Large intestine (tissue), 3 donors: Measurements from ENCODE around the gene RSPH9. TPM values are rescaled to one million over a fixed set of nuclear protein-coding genes. Genes with fewer than 3 reads are reported as not detected.
"Not testable (repeated sequence)": the region's sequence is repeated elsewhere in the genome, so short reads cannot be mapped to it uniquely, and the experiment has no call there.

Experiments used
- DNase-seq, 2 donors: peaks; one replicate each; pipeline versions ENCODE4 v3.0.0 to v3.0.0-alpha.2; 2013
- H3K27ac ChIP-seq: one replicate; pipeline ENCODE4 v1.5.1; 2013; ENCODE audit warnings: low read length
- H3K27me3 ChIP-seq: 2 replicates; pipeline ENCODE4 v1.6.1; 2013; ENCODE audit warnings: low read length; ENCODE audit not compliant: control insufficient read depth, insufficient read depth
- H3K36me3 ChIP-seq: 2 replicates; pipeline ENCODE4 v1.6.1; 2013; ENCODE audit warnings: low read length; ENCODE audit not compliant: control insufficient read depth, insufficient read depth
- H3K4me1 ChIP-seq: one replicate; pipeline ENCODE4 v1.6.1; 2013; ENCODE audit warnings: low read length; ENCODE audit not compliant: control insufficient read depth, insufficient read depth
- H3K4me3 ChIP-seq: one replicate; pipeline ENCODE4 v1.5.1; 2013; ENCODE audit warnings: low read length
- H3K9me3 ChIP-seq: one replicate; pipeline ENCODE4 v1.6.1; 2013; ENCODE audit warnings: mild to moderate bottlenecking, low read depth, low read length, moderate library complexity; ENCODE audit not compliant: control insufficient read depth
- WGBS: methylation state at CpG from one replicate; pipeline ENCODE4 v1.1.5; 2013; ENCODE audit warnings: low lambda C conversion rate; ENCODE audit not compliant: insufficient coverage; 5-methylcytosine and 5-hydroxymethylcytosine counted together
- polyA plus RNA-seq: library from polyadenylated mRNA; unstranded; fragments of 120-200 nt; gene quantifications from one replicate; pipeline ENCODE4 v1.2.1, GENCODE V29; 2013

The RSPH9 gene
- polyA plus RNA-seq, 1 donor = 1.1 TPM

DNA sequence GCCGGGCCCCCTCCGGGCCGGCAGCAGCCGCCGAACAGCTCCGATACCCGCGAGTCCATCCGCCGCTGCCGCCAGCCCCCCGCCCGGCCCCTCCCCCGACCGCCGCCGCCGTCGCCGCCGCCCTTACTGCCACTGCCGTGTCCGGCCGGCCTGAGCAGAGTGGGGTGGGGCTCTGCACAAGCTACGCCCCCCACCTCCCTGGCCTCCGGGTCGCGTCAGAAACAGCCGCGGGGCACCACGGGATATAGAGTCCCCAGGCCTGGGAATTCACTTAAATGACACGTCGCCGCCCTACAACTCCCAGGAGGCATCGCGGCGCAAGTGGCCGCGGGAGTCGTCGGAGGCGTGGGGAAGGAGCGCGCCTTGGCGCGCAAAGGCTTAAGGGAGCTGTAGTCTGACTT is 15.7 kb upstream of the RSPH9 start, which contains the start of gene GTPBP2:
Gene GTPBP2, minus strand, starts transcription at position 161 of the 401 bp plus-strand sequence. Its CDS starts 102 bp downstream, at position 59.
- Histone ChIP-seq H3K9me3 (no peaks in the 10 kb centered on the region), H3K27me3 (no peaks in the 10 kb centered on the region), H3K4me3 (peak within 1 kb of the TSS; percentile 97), H3K4me1 (peaks cover 16% of the 10 kb centered on the region), H3K27ac (peak within 1 kb of the TSS; percentile 95), H3K36me3 (peaks cover 23% of the 10 kb centered on the region)
- DNase-seq = peak; percentile 99 to 100
- WGBS = no CpG with 5 or more reads among the region's 46 CpGs

GRCh38 chr6:43629505-43630300 is 15.1 kb upstream of the RSPH9 start:
- Histone ChIP-seq H3K36me3 (peaks cover 17% of the 10 kb centered on the region), H3K27me3 (no peaks in the 10 kb centered on the region), H3K27ac (peak overlapping the region; percentile 95), H3K4me3 (peak overlapping the region; percentile 82), H3K4me1 (peaks cover 16% of the 10 kb centered on the region), H3K9me3 (no peaks in the 10 kb centered on the region)
- DNase-seq = peak; percentile 96
- no CpG with 5 or more reads among the region's 41 CpGs for WGBS

DNA sequence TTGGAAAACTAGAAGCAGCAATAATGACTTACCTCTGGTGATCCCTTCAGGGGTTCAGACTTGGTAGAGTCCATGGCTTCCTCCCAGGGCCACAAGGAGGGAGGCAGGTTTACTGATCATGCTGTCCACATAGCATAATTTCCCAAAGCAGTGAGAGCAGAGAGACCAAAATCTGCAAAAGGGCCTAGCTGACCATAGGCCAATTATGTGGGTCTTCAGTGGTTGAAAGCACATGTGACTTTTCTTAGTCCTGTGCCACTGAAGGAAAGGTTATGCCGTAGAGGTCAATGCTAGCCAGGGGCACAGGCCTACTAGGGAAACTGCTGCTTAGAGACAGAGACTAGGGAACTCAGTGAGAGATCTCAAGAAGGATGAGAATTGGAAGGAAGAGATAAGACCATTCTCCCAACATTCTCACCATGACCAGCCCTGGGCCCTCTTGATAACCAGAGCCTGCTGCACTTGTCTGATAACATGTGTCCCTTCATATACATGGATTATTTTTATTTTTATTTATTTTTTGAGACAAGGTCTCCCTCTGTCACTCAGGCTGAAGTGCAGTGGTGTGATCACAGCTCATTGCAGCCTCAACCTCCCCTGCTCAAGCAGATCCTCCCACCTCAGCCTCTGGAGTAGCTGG is 13.7 kb upstream of the RSPH9 start:
- WGBS = no CpG with 5 or more reads among the region's 1 CpG
- no peak overlapping the region for H3K27ac ChIP-seq

GRCh38 chr6:43633002-43633401 is 11.8 kb upstream of the RSPH9 start:
- DNase-seq, H3K9me3 ChIP-seq, H3K36me3 ChIP-seq, H3K27ac ChIP-seq, H3K4me3 ChIP-seq, H3K27me3 ChIP-seq: not testable (repeated sequence)
- H3K4me1 ChIP-seq = peaks cover 14% of the 10 kb centered on the region
- WGBS = no CpG with 5 or more reads among the region's 7 CpGs

More for the DNA sequence above, 13.7 kb upstream of the RSPH9 start:
- H3K4me1 ChIP-seq = peaks cover 20% of the 10 kb centered on the region
- H3K4me3 ChIP-seq = no peak overlapping the region
- no peaks in the 10 kb centered on the region for H3K9me3 ChIP-seq
- no peaks in the 10 kb centered on the region for H3K27me3 ChIP-seq
- DNase-seq = no peak
- H3K36me3 ChIP-seq = peaks cover 3% of the 10 kb centered on the region

DNA sequence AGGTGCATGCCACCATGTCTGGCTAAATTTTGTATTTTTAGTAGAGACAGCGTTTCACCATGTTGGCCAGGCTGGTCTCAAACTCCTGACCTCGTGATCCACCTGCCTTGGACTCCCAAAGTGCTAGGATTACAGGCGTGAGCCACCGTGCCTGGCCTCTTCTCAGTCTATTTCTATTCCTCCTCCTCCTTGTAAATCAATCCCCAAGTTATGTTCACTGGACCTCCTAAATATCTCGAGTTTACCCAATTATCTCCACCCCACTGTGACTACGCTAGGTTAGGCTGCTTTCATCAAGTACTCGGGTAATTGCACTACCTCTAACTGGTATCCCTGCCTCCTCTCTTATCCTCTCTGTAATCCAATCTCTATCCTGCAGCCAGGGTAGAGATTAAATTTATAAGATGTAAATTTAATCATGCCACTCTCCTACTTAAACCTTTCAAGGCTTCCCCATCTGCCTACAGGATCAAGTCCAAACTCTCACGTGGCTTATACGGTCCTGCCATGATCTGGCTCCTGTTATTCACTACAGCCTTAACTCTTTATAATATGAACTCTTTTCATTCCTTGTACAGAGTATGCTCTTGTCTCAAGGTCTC is 10.0 kb upstream of the RSPH9 start:
- no peak for DNase-seq
- peaks cover 12% of the 10 kb centered on the region for H3K4me1 ChIP-seq

GRCh38 chr6:43635387-43636307 is 9.2 kb upstream of the RSPH9 start, which contains the start of gene MAD2L1BP:
Gene MAD2L1BP, plus strand, starts transcription at chr6:43635840. Its CDS starts 36 bp downstream, at chr6:43635876.
- Histone ChIP-seq H3K9me3 (no peaks in the 10 kb centered on the region), H3K27ac (peak within 1 kb of the TSS; percentile 58), H3K27me3 (no peaks in the 10 kb centered on the region), H3K4me1 (peaks cover 9% of the 10 kb centered on the region), H3K36me3 (peaks cover 24% of the 10 kb centered on the region), H3K4me3 (peak within 1 kb of the TSS; percentile 62)
- WGBS = no CpG with 5 or more reads among the region's 48 CpGs
- DNase-seq = peak; percentile 83 to 89

More for the DNA sequence above, 10.0 kb upstream of the RSPH9 start:
- H3K4me3 ChIP-seq = no peak overlapping the region
- no peaks in the 10 kb centered on the region for H3K27me3 ChIP-seq
- H3K36me3 ChIP-seq = peaks cover 15% of the 10 kb centered on the region
- no peak overlapping the region for H3K27ac ChIP-seq
- 100% methylated on average over 3 of the region's 9 CpGs for WGBS
- no peaks in the 10 kb centered on the region for H3K9me3 ChIP-seq

GRCh38 chr6:43636308-43636659 is 8.6 kb upstream of the RSPH9 start:
- Histone ChIP-seq H3K27ac (peak overlapping the region; percentile 58), H3K4me3 (peak overlapping the region; percentile 62), H3K9me3 (no peaks in the 10 kb centered on the region), H3K36me3 (peaks cover 30% of the 10 kb centered on the region), H3K27me3 (no peaks in the 10 kb centered on the region), H3K4me1 (peaks cover 9% of the 10 kb centered on the region)
- no peak for DNase-seq
- WGBS = 29% methylated on average over 1 of the region's 7 CpGs

- peaks cover 42% of the 10 kb centered on the region for H3K36me3 ChIP-seq
- no peak for DNase-seq
- H3K27ac ChIP-seq = no peak overlapping the region
- H3K4me3 ChIP-seq = no peak overlapping the region
- peaks cover 15% of the 10 kb centered on the region for H3K4me1 ChIP-seq
- no CpG with 5 or more reads among the region's 21 CpGs for WGBS
- no peaks in the 10 kb centered on the region for H3K9me3 ChIP-seq
- no peaks in the 10 kb centered on the region for H3K27me3 ChIP-seq
Observed at GRCh38 chr6:43639984-43640800, 4.6 kb upstream of the RSPH9 start.

GRCh38 chr6:43645613-43645964 is 753 bp downstream of the RSPH9 start:
- no peak for DNase-seq
- Histone ChIP-seq H3K27ac (no peak overlapping the region), H3K9me3 (no peaks in the 10 kb centered on the region), H3K4me3 (peak overlapping the region; percentile 37), H3K4me1 (peaks cover 14% of the 10 kb centered on the region), H3K36me3 (peaks cover 19% of the 10 kb centered on the region), H3K27me3 (no peaks in the 10 kb centered on the region)
- no CpG with 5 or more reads among the region's 9 CpGs for WGBS
